HFF-Myc (cell line): ENCODE measurements around the gene SCAPER.

Source experiments
- DNase-seq: peaks from one replicate; pipeline ENCODE4 v3.0.0-alpha.2; 2011; ENCODE audit warnings: low read depth; ENCODE audit errors: extremely low read depth
- H3K4me3 ChIP-seq: replicated peaks from 2 replicates; pipeline ENCODE4 v1.5.1; 2011; ENCODE audit warnings: low read depth, mild to moderate bottlenecking, control low read depth, low read length
- TF ChIP-seq, protein P1 (sequence below): IDR thresholded peaks from 2 replicates; pipeline ENCODE4 v1.5.1; 2012; ENCODE audit warnings: mild to moderate bottlenecking, low read depth, low read length, control low read depth; ENCODE audit errors: missing control alignments

Gene SCAPER

GRCh38 chr15:76684002-76684401 lies 221.1 kb downstream of the SCAPER start:
- TF ChIP-seq, protein P1, sequence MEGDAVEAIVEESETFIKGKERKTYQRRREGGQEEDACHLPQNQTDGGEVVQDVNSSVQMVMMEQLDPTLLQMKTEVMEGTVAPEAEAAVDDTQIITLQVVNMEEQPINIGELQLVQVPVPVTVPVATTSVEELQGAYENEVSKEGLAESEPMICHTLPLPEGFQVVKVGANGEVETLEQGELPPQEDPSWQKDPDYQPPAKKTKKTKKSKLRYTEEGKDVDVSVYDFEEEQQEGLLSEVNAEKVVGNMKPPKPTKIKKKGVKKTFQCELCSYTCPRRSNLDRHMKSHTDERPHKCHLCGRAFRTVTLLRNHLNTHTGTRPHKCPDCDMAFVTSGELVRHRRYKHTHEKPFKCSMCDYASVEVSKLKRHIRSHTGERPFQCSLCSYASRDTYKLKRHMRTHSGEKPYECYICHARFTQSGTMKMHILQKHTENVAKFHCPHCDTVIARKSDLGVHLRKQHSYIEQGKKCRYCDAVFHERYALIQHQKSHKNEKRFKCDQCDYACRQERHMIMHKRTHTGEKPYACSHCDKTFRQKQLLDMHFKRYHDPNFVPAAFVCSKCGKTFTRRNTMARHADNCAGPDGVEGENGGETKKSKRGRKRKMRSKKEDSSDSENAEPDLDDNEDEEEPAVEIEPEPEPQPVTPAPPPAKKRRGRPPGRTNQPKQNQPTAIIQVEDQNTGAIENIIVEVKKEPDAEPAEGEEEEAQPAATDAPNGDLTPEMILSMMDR, result no peak
- no peak overlapping the region for H3K4me3 ChIP-seq
- no peak for DNase-seq

DNA sequence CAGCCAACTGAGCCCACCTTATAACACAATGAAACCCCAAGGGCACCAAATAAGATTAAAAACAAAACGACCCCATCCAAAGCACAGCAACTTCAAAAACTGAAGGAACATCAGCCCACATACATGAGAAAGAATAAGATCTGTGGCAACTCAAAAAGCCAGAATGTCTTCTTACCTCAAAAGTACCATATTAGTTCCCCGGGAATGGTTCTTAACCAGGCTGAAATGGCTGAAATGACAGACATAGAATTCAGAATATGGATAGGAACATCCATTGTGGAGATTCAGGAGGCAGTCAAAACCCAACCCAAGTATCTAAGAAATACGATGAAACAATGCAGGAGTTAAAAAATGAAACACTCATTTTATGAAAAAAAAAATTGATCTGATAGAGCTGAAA lies 222.3 kb downstream of the SCAPER start:
- TF ChIP-seq, protein P1, result no peak
- DNase-seq, result no peak
- no peak overlapping the region for H3K4me3 ChIP-seq

DNA sequence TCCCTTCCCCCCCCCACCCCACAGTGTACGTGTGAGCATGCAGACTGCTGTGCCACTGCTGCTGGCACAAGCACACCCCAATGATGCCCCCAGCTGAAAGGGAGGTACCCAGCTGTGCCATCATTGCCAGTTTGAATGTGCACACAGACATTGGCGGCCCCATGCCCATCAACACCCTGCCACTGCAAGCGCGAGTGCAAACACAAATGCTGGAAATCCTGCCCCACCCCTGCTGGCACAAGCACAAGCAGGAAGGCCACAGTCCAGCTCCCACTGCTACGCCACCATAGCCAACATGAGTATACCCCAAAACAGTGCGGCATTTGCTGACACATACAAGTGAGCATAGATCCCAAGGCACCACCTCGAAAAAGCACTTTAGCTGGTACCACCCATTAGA lies 222.9 kb downstream of the SCAPER start:
- TF ChIP-seq, protein P1, result no peak
- H3K4me3 ChIP-seq, result no peak overlapping the region
- DNase-seq, result no peak

DNA sequence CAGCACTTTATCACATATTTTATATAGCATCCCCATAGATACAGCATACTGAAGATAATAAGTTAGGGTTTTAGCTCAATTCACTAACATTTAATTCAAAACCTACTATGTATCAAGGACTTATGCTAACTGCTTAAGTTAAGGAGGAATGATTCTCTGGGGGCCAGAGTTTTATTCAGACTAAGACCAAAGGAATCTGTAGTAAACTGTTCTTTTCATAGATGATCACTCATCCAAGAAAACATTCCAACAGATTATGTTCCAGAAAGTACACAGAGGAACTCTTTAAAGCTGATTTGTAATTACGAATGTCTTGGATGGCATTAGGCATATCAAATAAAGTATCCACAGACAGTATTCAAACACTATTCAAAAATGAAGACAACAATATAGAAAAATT lies 226.4 kb downstream of the SCAPER start:
- no peak for DNase-seq
- TF ChIP-seq, protein P1, result no peak
- H3K4me3 ChIP-seq, result no peak overlapping the region

GRCh38 chr15:76674883-76675282 lies 230.3 kb downstream of the SCAPER start:
- TF ChIP-seq, protein P1, result no peak
- no peak for DNase-seq
- H3K4me3 ChIP-seq, result no peak overlapping the region

DNA sequence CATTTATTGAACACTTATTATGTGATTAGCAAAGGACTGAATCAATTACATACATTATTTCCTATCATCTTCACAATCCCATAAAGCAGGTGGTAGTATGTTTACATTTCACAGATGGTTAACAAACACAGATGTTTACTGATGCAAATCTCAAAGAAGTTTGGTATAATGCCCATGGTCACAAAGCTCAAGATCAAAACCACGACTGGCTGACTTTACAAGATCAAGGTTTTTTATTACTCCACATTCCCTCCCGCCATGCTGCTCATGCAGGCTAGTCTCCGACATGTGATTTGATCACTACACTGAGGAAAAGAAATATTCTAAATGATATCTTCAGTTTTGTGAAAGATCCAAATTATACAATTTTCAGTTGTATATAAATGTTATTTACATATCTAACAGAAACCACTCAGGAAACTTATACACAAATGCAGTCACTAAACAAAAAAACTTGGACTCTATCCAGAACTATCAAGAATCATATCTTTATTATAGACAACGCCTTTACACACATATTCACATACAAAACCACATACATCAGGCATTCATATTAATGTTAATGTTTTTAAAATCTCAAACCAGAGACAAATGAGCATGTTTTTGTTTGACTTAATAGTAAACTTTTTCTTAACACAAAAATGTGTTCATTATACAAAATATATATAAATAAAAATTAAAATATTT lies 235.5 kb downstream of the SCAPER start:
- no peak for DNase-seq
- H3K4me3 ChIP-seq, result no peak overlapping the region
- TF ChIP-seq, protein P1, result no peak

DNA sequence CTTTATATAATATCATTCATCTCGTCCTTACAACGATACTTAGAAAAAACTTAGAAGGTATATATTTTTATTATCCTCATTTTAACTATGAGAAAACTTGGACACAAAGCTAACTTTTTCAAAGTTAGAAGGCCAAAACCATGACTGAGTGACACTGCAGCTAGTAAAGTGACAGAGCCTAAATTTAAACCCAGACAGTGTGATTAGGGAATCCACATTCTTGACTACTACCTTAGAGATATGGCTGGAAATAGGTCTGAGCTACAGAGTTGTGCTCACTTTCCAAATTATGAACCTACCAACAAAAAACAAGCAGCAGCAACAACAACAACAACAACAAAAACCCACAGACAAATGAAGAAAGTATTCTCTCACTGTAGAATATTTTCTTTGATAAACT lies 236.2 kb downstream of the SCAPER start:
- TF ChIP-seq, protein P1, result no peak
- no peak overlapping the region for H3K4me3 ChIP-seq
- DNase-seq, result no peak
